Measurements from ENCODE around the gene CAMK2D.

Gene CAMK2D

GRCh38 chr4:113666386-113667114 lies 95.0 kb downstream of the CAMK2D start:
- no peak for TF ChIP-seq CTCF (IDR thresholded peaks at IDR 0.05; ENCODE audit: low read depth, low read length)
- H3K27me3 ChIP-seq (ENCODE audit: insufficient read depth, low read depth, severe bottlenecking), result no peaks in the 10 kb centered on the region
- no peak overlapping the region for H3K4me3 ChIP-seq (ENCODE audit: low read depth, low read length)
- H3K27ac ChIP-seq, result peak overlapping the region; percentile 19
- DNase-seq, result peak; percentile 46
- H3K36me3 ChIP-seq, result no peaks in the 10 kb centered on the region; the same call in 1 of the 2 replicates
- no peaks in the 10 kb centered on the region for H3K9me3 ChIP-seq (ENCODE audit: severe bottlenecking)

- no peak for TF ChIP-seq CTCF (IDR thresholded peaks at IDR 0.05; ENCODE audit: low read depth, low read length)
- H3K27ac ChIP-seq, result no peak overlapping the region
- no peaks in the 10 kb centered on the region; the same call in 1 of the 2 replicates for H3K36me3 ChIP-seq
- H3K4me3 ChIP-seq (ENCODE audit: low read depth, low read length), result no peak overlapping the region
- DNase-seq, result no peak
- H3K27me3 ChIP-seq (ENCODE audit: insufficient read depth, low read depth, severe bottlenecking), result no peaks in the 10 kb centered on the region
- no peaks in the 10 kb centered on the region for H3K9me3 ChIP-seq (ENCODE audit: severe bottlenecking)
Measured at GRCh38 chr4:113665036-113665435, 96.5 kb downstream of the CAMK2D start.

- no peak for TF ChIP-seq CTCF (IDR thresholded peaks at IDR 0.05; ENCODE audit: low read depth, low read length)
- no peak overlapping the region for H3K27ac ChIP-seq
- DNase-seq, result no peak
- H3K36me3 ChIP-seq, result peaks cover 2% of the 10 kb centered on the region; the same call in 1 of the 2 replicates
- H3K27me3 ChIP-seq (ENCODE audit: insufficient read depth, low read depth, severe bottlenecking), result no peaks in the 10 kb centered on the region
- no peaks in the 10 kb centered on the region for H3K9me3 ChIP-seq (ENCODE audit: severe bottlenecking)
- no peak overlapping the region for H3K4me3 ChIP-seq (ENCODE audit: low read depth, low read length)
Measured at GRCh38 chr4:113662581-113662980, 99.0 kb downstream of the CAMK2D start.

GRCh38 chr4:113659127-113659526 lies 102.4 kb downstream of the CAMK2D start:
- no peak overlapping the region for H3K27ac ChIP-seq
- DNase-seq, result no peak
- H3K27me3 ChIP-seq (ENCODE audit: insufficient read depth, low read depth, severe bottlenecking), result no peaks in the 10 kb centered on the region
- H3K36me3 ChIP-seq, result peaks cover 2% of the 10 kb centered on the region; the same call in 1 of the 2 replicates
- H3K9me3 ChIP-seq (ENCODE audit: severe bottlenecking), result no peaks in the 10 kb centered on the region
- no peak overlapping the region for H3K4me3 ChIP-seq (ENCODE audit: low read depth, low read length)
- no peak for TF ChIP-seq CTCF (IDR thresholded peaks at IDR 0.05; ENCODE audit: low read depth, low read length)

- Histone ChIP-seq H3K27ac (no peak overlapping the region), H3K36me3 (peaks cover 2% of the 10 kb centered on the region; the same call in 1 of the 2 replicates)
- no peak for TF ChIP-seq CTCF (IDR thresholded peaks at IDR 0.05; ENCODE audit: low read depth, low read length)
Measured at GRCh38 chr4:113657586-113658233, 103.8 kb downstream of the CAMK2D start.

More at GRCh38 chr4:113657586-113658233, 103.8 kb downstream of the CAMK2D start:
- no peak for DNase-seq
- Histone ChIP-seq H3K9me3 (ENCODE audit: severe bottlenecking) (no peaks in the 10 kb centered on the region), H3K27me3 (ENCODE audit: insufficient read depth, low read depth, severe bottlenecking) (no peaks in the 10 kb centered on the region), H3K4me3 (ENCODE audit: low read depth, low read length) (no peak overlapping the region)

All from WERI-Rb-1 (cell line).